Liver (tissue), 9 donors: ENCODE results near the gene ERH. TPM values are rescaled to one million over a fixed set of nuclear protein-coding genes. Genes with fewer than 3 reads are reported as not detected.

Experiments used
- DNase-seq: peaks from one replicate; pipeline ENCODE4 v3.0.0-alpha.2; 2017; ENCODE audit warnings: low spot score
- H3K27ac ChIP-seq, 2 donors: one replicate each; pipeline ENCODE4 v1.7.0; 2013; ENCODE audit warnings: inconsistent platforms in 2 of 2, low read length in 2 of 2, control low read depth in 1 of 2, low read depth in 1 of 2, mild to moderate bottlenecking in 1 of 2
- H3K27me3 ChIP-seq, 4 donors: one replicate each; pipeline versions ENCODE4 v1.6.1 to v1.7.0; 2013; ENCODE audit warnings: low read length in 3 of 4, inconsistent platforms in 1 of 4, mild to moderate bottlenecking in 1 of 4, moderate library complexity in 1 of 4; ENCODE audit not compliant: control insufficient read depth in 4 of 4, insufficient read depth in 4 of 4
- H3K36me3 ChIP-seq, 4 donors: one replicate each; pipeline versions ENCODE4 v1.6.1 to v1.7.0; 2013; ENCODE audit warnings: low read length in 3 of 4, mild to moderate bottlenecking in 3 of 4, low read depth in 1 of 4, moderate library complexity in 1 of 4; ENCODE audit not compliant: control insufficient read depth in 4 of 4, insufficient read depth in 3 of 4
- H3K4me1 ChIP-seq, 4 donors: one replicate each; pipeline versions ENCODE4 v1.6.1 to v1.7.0; 2013; ENCODE audit warnings: low read length in 3 of 4, mild to moderate bottlenecking in 3 of 4, moderate library complexity in 1 of 4; ENCODE audit not compliant: control insufficient read depth in 4 of 4, insufficient read depth in 4 of 4
- H3K4me3 ChIP-seq, 3 donors: one replicate each; pipeline versions ENCODE4 v1.6.1 to v1.7.0; 2013; ENCODE audit warnings: low read length in 3 of 3, control low read depth in 1 of 3, low read depth in 1 of 3, mild to moderate bottlenecking in 1 of 3
- H3K9ac ChIP-seq, 2 donors: one replicate each; pipeline ENCODE4 v1.7.0; 2013; ENCODE audit warnings: low read length in 2 of 2, mild to moderate bottlenecking in 2 of 2, moderate library complexity in 2 of 2, control low read depth in 1 of 2, low read depth in 1 of 2
- H3K9me3 ChIP-seq, 4 donors: one replicate each; pipeline versions ENCODE4 v1.6.1 to v1.7.0; 2013; ENCODE audit warnings: low read length in 3 of 4; ENCODE audit not compliant: control insufficient read depth in 4 of 4
- EGR1 ChIP-seq, 2 donors: IDR thresholded peaks; 2 replicates each; pipeline ENCODE4 v1.6.1; 2016 to 2018; ENCODE audit warnings: antibody characterized with exemption in 2 of 2, low read depth in 2 of 2
- FOXA1 ChIP-seq: IDR thresholded peaks from 2 replicates; pipeline ENCODE4 v1.6.1; 2016; ENCODE audit warnings: antibody characterized with exemption
- FOXA2 ChIP-seq: IDR thresholded peaks from 2 replicates; pipeline ENCODE4 v1.6.1; 2016; ENCODE audit warnings: antibody characterized with exemption
- GABPA ChIP-seq, 2 donors: IDR thresholded peaks in 1 of 2; conservative IDR thresholded peaks in 1 of 2; 2 replicates each; pipeline ENCODE4 v1.6.1; 2016; ENCODE audit warnings: antibody characterized with exemption in 2 of 2, mild to moderate bottlenecking in 1 of 2, moderate library complexity in 1 of 2
- HNF4A ChIP-seq, 2 donors: conservative IDR thresholded peaks; 2 replicates each; pipeline ENCODE4 v1.6.1; 2016; ENCODE audit warnings: antibody characterized with exemption in 2 of 2, mild to moderate bottlenecking in 2 of 2
- HNF4G ChIP-seq: IDR thresholded peaks from 2 replicates; pipeline ENCODE4 v1.6.1; 2016; ENCODE audit warnings: antibody characterized with exemption
- JUND ChIP-seq, 2 donors: IDR thresholded peaks; 2 replicates each; pipeline ENCODE4 v1.6.1; 2016; ENCODE audit warnings: antibody characterized with exemption in 2 of 2
- NR2F2 ChIP-seq: IDR thresholded peaks from 2 replicates; pipeline ENCODE4 v1.6.1; 2016; ENCODE audit warnings: antibody characterized with exemption
- RAD21 ChIP-seq, 2 donors: IDR thresholded peaks; 2 replicates each; pipeline ENCODE4 v1.6.1; 2016; ENCODE audit warnings: antibody characterized with exemption in 2 of 2, mild to moderate bottlenecking in 2 of 2
- RXRA ChIP-seq, 2 donors: IDR thresholded peaks; 2 replicates each; pipeline ENCODE4 v1.6.1; 2017 to 2018; ENCODE audit warnings: antibody characterized with exemption in 2 of 2, mild to moderate bottlenecking in 1 of 2
- SP1 ChIP-seq: IDR thresholded peaks from 2 replicates; pipeline ENCODE4 v1.6.1; 2018; ENCODE audit warnings: antibody characterized with exemption, mild to moderate bottlenecking
- TAF1 ChIP-seq: conservative IDR thresholded peaks from 2 replicates; pipeline ENCODE4 v1.6.1; 2016; ENCODE audit warnings: antibody characterized with exemption, mild to moderate bottlenecking
- YY1 ChIP-seq: IDR thresholded peaks from 2 replicates; pipeline ENCODE4 v1.6.1; 2016; ENCODE audit warnings: antibody characterized with exemption, mild to moderate bottlenecking
- WGBS: extraction: QIAGEN DNeasy Blood & Tissue Kit; methylation state at CpG from one replicate; pipeline ENCODE4 v1.1.7; 2013; 5-methylcytosine and 5-hydroxymethylcytosine counted together
- polyA plus RNA-seq, 2 donors: library from polyadenylated mRNA; stranded (reverse) in 1 of 2; unstranded in 1 of 2; fragments of 200-250 nt in 1 of 2; fragments of >200 nt in 1 of 2; fragmentation: Nextera tagmentation in 1 of 2; extraction: Ambion mirVana in 1 of 2; gene quantifications; one replicate each; pipeline versions ENCODE4 v1.2.1 to v1.2.3, GENCODE V29; 2013 to 2015
- total RNA-seq, 2 donors: library from RNA; depleted of rRNA; stranded (reverse); fragments of >200 nt; gene quantifications; one replicate each; pipeline ENCODE4 v1.2.3, GENCODE V29; 2014
- TF ChIP-seq, protein P1 (sequence below): IDR thresholded peaks from 2 replicates; pipeline ENCODE4 v1.6.1; 2016; ENCODE audit warnings: antibody characterized with exemption
- TF ChIP-seq, protein P2 (sequence below): IDR thresholded peaks from 2 replicates; pipeline ENCODE4 v1.6.1; 2016; ENCODE audit warnings: antibody characterized with exemption
- TF ChIP-seq, protein P3 (sequence below): IDR thresholded peaks from 2 replicates; pipeline ENCODE4 v1.6.1; 2016; ENCODE audit warnings: antibody characterized with exemption
- TF ChIP-seq, protein P4 (sequence below): fragments of 150-350 bp; IDR thresholded peaks from 2 replicates; pipeline ENCODE4 v1.5.1; 2017; ENCODE audit warnings: improper control_type of control experiment, low read depth, low read length; ENCODE audit not compliant: missing input control
- TF ChIP-seq, protein P5 (sequence below): IDR thresholded peaks from 2 replicates; pipeline ENCODE4 v1.6.1; 2016; ENCODE audit warnings: antibody characterized with exemption, mild to moderate bottlenecking
- donor health status: healthy.
- donor health status: healthy.
- donor health status: healthy.
- donor health status: healthy.
- donor health status: healthy.

Gene ERH
- total and polyA plus RNA-seq, 4 donors = 49.2 to 78.0 (median 63.4) TPM

DNA sequence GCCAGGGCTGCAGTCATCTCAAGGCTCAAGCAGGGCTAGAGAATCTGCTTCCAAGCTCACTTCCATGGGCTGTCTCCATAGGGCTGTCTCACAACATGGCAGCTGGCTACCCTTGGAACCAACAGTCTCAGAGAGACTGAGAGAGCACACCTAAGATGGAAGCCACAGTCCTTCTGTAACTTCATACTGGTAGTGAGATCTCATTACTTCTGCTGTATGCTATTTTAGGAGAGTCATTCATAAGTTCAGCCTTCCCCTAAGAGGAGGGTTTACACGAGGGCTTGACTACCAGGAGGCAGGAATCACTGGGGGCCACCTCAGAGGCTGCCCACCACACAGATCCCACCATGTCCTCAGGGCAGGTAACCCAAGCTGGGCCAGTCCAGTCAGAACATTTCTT is 29.7 kb downstream of the ERH start:
- 93% methylated on average over 1 of the region's 1 CpG for WGBS
- DNase-seq = no peak
- Histone ChIP-seq H3K9me3 (no peaks in the 10 kb centered on the region), H3K4me3 (no peak overlapping the region), H3K9ac (no peak overlapping the region), H3K27ac (no peak overlapping the region), H3K4me1 (no peaks in the 10 kb centered on the region), H3K36me3 (no peaks in the 10 kb centered on the region), H3K27me3 (no peaks in the 10 kb centered on the region)
- TF ChIP-seq, protein P1, sequence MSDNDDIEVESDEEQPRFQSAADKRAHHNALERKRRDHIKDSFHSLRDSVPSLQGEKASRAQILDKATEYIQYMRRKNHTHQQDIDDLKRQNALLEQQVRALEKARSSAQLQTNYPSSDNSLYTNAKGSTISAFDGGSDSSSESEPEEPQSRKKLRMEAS = no peak
- TF ChIP-seq SP1 (no peak), TAF1 (no peak), EGR1 (IDR thresholded peaks at IDR 0.05; ENCODE audit: low read depth in 2 of 2) (no peak), RXRA (IDR thresholded peaks at IDR 0.05) (no peak), FOXA2 (no peak)
- TF ChIP-seq, protein P2, sequence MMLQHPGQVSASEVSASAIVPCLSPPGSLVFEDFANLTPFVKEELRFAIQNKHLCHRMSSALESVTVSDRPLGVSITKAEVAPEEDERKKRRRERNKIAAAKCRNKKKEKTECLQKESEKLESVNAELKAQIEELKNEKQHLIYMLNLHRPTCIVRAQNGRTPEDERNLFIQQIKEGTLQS = no peak
- TF ChIP-seq, protein P3, sequence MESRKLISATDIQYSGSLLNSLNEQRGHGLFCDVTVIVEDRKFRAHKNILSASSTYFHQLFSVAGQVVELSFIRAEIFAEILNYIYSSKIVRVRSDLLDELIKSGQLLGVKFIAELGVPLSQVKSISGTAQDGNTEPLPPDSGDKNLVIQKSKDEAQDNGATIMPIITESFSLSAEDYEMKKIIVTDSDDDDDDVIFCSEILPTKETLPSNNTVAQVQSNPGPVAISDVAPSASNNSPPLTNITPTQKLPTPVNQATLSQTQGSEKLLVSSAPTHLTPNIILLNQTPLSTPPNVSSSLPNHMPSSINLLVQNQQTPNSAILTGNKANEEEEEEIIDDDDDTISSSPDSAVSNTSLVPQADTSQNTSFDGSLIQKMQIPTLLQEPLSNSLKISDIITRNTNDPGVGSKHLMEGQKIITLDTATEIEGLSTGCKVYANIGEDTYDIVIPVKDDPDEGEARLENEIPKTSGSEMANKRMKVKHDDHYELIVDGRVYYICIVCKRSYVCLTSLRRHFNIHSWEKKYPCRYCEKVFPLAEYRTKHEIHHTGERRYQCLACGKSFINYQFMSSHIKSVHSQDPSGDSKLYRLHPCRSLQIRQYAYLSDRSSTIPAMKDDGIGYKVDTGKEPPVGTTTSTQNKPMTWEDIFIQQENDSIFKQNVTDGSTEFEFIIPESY = no peak

DNA sequence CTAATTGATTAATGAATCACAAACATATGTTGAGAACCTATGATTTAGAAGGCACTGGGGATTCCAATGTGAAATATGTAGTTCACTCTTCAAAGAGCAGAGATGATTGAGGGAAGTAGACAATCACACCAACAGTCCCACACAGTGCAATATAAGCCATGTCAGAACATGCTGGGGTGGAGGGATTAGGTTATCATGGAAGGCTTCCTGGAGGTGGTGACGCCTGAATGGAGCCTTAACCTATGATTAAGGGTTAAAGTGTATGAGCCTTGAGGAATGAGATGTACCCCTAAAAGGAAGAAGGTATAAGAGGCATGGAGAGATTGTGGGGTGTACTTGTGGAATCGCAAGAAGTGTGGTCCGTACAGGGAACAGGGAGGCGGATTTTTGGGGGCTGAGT is 31.3 kb downstream of the ERH start:
- no peak overlapping the region for H3K4me3 ChIP-seq
- no peak overlapping the region for H3K27ac ChIP-seq
- no peak for TF ChIP-seq JUND (IDR thresholded peaks at IDR 0.05)
- TF ChIP-seq, protein P3 = no peak
- TF ChIP-seq, protein P4, sequence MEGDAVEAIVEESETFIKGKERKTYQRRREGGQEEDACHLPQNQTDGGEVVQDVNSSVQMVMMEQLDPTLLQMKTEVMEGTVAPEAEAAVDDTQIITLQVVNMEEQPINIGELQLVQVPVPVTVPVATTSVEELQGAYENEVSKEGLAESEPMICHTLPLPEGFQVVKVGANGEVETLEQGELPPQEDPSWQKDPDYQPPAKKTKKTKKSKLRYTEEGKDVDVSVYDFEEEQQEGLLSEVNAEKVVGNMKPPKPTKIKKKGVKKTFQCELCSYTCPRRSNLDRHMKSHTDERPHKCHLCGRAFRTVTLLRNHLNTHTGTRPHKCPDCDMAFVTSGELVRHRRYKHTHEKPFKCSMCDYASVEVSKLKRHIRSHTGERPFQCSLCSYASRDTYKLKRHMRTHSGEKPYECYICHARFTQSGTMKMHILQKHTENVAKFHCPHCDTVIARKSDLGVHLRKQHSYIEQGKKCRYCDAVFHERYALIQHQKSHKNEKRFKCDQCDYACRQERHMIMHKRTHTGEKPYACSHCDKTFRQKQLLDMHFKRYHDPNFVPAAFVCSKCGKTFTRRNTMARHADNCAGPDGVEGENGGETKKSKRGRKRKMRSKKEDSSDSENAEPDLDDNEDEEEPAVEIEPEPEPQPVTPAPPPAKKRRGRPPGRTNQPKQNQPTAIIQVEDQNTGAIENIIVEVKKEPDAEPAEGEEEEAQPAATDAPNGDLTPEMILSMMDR = no peak
- no peak for TF ChIP-seq GABPA (IDR thresholded peaks at IDR 0.05 in 1 of 2, conservative IDR thresholded peaks at IDR 0.05 in 1 of 2)
- no peak for TF ChIP-seq NR2F2
- no peak for TF ChIP-seq TAF1
- TF ChIP-seq, protein P2 = no peak
- TF ChIP-seq, protein P5, sequence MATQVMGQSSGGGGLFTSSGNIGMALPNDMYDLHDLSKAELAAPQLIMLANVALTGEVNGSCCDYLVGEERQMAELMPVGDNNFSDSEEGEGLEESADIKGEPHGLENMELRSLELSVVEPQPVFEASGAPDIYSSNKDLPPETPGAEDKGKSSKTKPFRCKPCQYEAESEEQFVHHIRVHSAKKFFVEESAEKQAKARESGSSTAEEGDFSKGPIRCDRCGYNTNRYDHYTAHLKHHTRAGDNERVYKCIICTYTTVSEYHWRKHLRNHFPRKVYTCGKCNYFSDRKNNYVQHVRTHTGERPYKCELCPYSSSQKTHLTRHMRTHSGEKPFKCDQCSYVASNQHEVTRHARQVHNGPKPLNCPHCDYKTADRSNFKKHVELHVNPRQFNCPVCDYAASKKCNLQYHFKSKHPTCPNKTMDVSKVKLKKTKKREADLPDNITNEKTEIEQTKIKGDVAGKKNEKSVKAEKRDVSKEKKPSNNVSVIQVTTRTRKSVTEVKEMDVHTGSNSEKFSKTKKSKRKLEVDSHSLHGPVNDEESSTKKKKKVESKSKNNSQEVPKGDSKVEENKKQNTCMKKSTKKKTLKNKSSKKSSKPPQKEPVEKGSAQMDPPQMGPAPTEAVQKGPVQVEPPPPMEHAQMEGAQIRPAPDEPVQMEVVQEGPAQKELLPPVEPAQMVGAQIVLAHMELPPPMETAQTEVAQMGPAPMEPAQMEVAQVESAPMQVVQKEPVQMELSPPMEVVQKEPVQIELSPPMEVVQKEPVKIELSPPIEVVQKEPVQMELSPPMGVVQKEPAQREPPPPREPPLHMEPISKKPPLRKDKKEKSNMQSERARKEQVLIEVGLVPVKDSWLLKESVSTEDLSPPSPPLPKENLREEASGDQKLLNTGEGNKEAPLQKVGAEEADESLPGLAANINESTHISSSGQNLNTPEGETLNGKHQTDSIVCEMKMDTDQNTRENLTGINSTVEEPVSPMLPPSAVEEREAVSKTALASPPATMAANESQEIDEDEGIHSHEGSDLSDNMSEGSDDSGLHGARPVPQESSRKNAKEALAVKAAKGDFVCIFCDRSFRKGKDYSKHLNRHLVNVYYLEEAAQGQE = no peak
- no peak for TF ChIP-seq FOXA2
- TF ChIP-seq, protein P1 = no peak
- no peak for TF ChIP-seq HNF4A (conservative IDR thresholded peaks at IDR 0.05)
- no peak for TF ChIP-seq EGR1 (IDR thresholded peaks at IDR 0.05; ENCODE audit: low read depth in 2 of 2)
- no peak for TF ChIP-seq FOXA1
- no peak for TF ChIP-seq HNF4G
- TF ChIP-seq RXRA (IDR thresholded peaks at IDR 0.05) = no peak
- no peak for TF ChIP-seq SP1
- TF ChIP-seq RAD21 (IDR thresholded peaks at IDR 0.05) = no peak
- no peak for TF ChIP-seq YY1
- H3K36me3 ChIP-seq = no peaks in the 10 kb centered on the region
- no peak overlapping the region for H3K9ac ChIP-seq
- no peaks in the 10 kb centered on the region for H3K9me3 ChIP-seq
- DNase-seq = no peak
- WGBS = 97% methylated on average over 4 of the region's 4 CpGs
- no peaks in the 10 kb centered on the region for H3K4me1 ChIP-seq
- no peaks in the 10 kb centered on the region for H3K27me3 ChIP-seq
